ENCODE results near the gene ZNF559.

ZNF559 gene

GRCh38 chr19:9353011-9353410 is 29.0 kb downstream of the ZNF559 start:
- no peak for DNase-seq

- DNase-seq, result no peak
These were observed 30.7 kb downstream of the ZNF559 start for GRCh38 chr19:9354651-9355050.

- DNase-seq, result peak in 20 of 56 donors; percentile 0 to 34 (median 6)
These were observed 38.9 kb downstream of the ZNF559 start, which contains the start of gene ZNF177 for GRCh38 chr19:9362905-9363304. ZNF177 (plus strand) TSS chr19:9363013; CDS start chr19:9378312, 15,299 bp downstream.

GRCh38 chr19:9370738-9371619 is 47.0 kb downstream of the ZNF559 start:
- DNase-seq, result no peak

- DNase-seq, result no peak
These were observed 57.4 kb downstream of the ZNF559 start for GRCh38 chr19:9381361-9381785.

Data from nucleus accumbens (tissue), 56 donors.